Right ventricle myocardium inferior (tissue), 1 donor: ENCODE results near the gene ATF6B. TPM values are rescaled to one million over a fixed set of nuclear protein-coding genes. Genes with fewer than 3 reads are reported as not detected.

Source experiments
- ATAC-seq: fragments of 200-7000 bp; cut with Tn5 transposase; one replicate; pipeline ENCODE4 v1.9.1; 2020; ENCODE audit warnings: mild to moderate bottlenecking, moderate library complexity
- DNase-seq: peaks from one replicate; pipeline ENCODE4 v3.0.0; 2021; ENCODE audit errors: missing footprints
- intact Hi-C: fragments of 100-400 bp; cut with DNase I; formaldehyde crosslinking; loops from one replicate; pipeline ENCODE4 v1.11.0; 2022
- total RNA-seq: library from RNA; stranded (reverse); fragmentation: NEBNext Ultra II Directional; extraction: Animal tissue kit (Norgen Biotek cat#: 25700); gene quantifications from one replicate; pipeline ENCODE4 v1.2.1, GENCODE V29; 2021
- donor health status: DM: no; HTN: yes; CAD: no; lungs with severe emphysema.

ATF6B gene
- total RNA-seq, 1 donor from 2014 or later: 24.4 TPM

DNA sequence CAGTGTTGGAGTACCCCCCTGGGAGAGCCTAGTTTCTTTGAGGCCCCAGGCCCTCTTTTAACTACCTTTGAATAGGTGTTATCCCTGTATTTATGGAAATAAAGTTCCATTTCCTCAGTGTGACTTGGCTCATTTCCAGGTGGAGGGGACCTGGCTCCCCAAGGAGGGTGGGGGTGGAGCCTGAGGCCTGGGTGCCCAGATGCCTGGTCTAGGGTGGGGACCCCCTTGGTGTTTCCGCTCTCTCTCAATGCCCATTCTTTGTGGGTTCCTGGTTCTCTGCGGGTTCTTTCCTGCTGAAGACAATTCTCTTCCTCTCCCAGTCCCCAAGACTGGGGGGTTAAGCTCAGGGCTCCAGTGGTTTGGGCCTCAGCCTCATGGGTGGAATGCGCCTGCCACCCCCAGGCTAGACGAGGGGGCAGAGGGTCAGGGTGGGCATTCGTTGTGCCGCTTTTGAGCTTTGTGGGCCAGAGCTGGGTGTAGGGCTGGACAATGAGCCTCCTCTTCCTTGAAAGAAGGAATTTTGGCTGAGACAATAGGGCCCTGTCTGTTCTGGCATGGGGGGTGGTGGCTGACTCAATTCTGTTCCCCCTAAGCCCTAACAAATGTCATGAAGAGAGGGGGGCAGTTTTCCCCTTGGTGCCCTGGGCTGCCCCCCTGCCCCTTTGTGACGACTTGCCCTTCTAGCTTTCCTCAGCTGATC lies 35.7 kb upstream of the ATF6B start:
- DNase-seq (no peak), ATAC-seq (peak; percentile 14)
- intact Hi-C loops: no loop called here

DNA sequence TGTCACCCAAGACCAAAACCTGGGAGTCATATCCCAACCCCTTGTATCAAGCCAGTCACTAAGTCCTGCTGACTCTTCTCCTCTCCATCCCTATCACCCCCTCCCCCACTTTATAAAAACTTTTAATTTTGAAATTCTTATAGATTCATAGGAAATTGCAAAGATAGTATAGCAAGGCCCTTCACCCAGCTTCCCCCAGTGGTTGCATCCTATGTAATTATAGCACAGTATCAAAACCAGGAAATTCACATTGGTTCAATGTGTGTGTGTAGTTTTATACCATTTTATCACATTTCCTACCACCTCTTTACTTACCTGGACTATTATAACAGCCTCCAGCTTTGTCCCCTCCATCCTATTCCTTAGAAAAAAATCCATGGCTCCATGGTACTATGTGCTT lies 30.0 kb upstream of the ATF6B start:
- intact Hi-C loops: no loop called here
- ATAC-seq (no peak), DNase-seq (no peak)

DNA sequence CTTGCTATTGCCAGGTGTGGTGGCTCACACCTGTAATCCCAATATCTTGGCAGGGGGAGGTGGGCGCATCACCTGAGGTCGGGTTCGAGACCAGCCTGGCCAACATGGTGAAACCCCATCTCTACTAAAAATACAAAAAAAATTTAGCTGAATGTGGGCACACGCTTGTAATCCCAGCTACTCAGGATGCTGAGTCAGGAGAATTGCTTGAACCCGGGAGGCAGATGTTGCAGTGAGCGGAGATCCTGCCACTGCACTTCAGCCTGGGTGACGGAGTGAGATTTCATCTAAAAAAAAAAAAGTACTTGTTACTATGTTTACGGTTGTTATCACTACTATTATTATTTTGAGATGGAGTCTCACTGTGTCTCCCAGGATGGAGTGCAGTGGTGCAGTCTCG lies 28.8 kb upstream of the ATF6B start:
- ATAC-seq (no peak), DNase-seq (no peak)
- intact Hi-C loops: no loop called here

DNA sequence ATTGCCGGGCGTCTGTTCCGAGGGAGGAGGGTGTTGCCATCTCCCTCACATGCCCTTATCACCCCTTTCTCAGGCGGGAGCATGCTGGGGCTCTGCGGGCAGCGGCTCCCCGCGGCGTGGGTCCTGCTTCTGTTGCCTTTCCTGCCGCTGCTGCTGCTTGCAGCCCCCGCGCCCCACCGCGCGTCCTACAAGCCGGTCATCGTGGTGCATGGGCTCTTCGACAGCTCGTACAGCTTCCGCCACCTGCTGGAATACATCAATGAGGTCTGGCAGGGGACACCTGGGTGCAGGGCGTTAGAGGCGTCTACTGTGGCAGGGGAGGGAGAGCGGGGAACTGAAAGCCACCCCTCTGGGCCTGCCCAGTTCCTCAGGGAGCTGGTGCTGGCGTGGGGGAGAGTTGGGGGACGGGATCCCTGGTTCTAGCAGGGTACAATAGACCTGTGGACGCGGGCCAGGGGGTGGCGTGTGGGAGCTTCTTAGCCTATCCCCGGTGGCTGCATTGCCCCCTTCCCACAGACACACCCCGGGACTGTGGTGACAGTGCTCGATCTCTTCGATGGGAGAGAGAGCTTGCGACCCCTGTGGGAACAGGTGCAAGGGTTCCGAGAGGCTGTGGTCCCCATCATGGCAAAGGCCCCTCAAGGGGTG lies 26.6 kb upstream of the ATF6B start:
- intact Hi-C loops: loop anchor here (1.0 kb wide), 3 partner anchors 22 to 35 kb away; partner anchors contain the start of genes AGPAT1 and FKBPL
- ATAC-seq (peak; percentile 69), DNase-seq (peak; percentile 77)

DNA sequence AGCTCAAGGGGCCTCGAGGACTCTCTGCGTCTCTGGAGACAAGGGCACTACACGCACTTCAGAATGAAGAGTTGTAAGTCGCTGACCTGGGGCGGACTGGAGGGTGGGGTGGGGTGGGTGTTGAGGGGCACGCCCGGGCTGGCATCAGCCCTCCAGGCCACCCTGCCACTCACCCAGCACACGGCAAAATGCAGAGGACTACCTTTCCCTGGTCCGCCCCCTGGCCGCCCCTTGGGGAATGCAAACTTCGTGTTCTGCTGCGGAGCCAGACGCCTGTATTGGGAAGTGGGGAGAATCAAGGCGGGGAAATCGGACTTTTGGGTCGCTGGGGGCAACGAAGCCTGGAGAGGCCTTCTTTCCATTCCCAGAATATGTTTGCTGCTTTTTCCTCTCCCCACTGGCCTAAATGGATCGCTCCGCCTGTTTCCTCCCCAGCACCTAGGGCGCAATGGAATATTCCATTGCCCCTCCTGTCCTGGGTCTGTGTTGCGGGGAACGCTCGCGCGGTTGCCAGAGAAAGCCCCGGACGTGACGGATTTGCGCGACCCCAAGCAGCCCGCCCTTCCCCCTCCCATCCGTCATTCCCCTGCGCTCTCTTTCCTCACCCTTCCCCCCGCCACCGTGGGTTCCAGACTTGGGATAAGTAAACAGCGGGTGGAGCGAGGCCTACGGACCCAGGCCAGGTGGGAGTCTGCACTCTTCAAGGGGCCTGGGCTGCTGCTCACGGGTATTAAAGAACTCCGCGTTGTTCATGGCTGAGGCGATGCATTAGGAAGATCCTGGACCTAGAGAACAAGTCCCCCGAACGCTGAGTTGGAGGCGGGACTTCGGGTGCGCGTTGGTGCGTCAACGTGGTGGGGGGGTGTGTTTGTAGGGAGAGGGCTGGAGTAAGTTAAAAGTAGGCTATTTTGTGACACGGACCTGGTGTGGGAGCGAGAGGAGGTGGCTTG lies 25.8 kb upstream of the ATF6B start, which contains the start of gene PPT2:
PPT2 (plus strand) TSS at position 578 of the 950 bp plus-strand sequence. CDS start 454 bp downstream, outside the sequence.
- intact Hi-C loops: loop anchor here (1.0 kb wide), 3 partner anchors 22 to 35 kb away; partner anchors contain the start of genes AGPAT1 and FKBPL

DNA sequence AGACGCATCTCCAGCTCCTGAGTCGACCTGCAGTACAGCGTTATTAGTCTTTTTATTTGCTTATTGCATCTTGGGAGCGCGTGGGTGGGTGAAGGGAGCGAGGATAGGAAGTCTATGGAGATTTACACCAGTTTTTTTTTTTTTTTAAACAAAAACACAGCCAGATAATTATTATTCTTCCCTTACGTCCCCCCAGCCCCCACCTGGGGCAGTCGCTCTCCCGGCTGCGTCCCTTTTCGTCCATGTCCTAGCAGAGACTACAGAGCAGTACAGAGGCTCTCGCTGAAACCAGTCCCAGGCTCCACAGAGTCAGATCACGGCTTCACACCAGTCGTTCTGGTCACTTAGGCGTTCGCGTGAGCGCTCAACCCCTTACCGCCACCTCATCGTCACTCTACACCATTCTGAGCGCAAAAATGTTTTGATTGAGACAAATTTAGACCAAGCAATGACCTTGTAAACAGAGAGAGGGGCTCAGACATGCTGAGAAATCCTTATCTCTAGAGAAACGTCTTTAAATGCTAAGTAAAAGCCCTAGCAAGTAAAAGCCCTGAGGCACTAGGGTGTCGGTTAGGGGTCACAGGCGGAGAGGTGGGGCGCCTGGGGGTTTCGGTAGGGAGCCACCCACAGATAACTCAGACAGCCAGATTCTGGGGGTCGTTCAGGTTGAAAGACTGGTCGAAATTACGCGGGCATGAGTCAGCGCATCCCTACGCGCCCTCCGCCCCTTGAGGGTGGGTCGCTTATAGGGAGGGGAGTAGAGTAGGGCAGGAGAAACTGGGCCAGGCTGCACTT lies 24.9 kb upstream of the ATF6B start:
- peak; percentile 33 for ATAC-seq
- DNase-seq: no peak
- intact Hi-C loops: no loop called here

More for the DNA sequence above, 25.8 kb upstream of the ATF6B start, which contains the start of gene PPT2:
- ATAC-seq (peak; percentile 92), DNase-seq (peak; percentile 92)

DNA sequence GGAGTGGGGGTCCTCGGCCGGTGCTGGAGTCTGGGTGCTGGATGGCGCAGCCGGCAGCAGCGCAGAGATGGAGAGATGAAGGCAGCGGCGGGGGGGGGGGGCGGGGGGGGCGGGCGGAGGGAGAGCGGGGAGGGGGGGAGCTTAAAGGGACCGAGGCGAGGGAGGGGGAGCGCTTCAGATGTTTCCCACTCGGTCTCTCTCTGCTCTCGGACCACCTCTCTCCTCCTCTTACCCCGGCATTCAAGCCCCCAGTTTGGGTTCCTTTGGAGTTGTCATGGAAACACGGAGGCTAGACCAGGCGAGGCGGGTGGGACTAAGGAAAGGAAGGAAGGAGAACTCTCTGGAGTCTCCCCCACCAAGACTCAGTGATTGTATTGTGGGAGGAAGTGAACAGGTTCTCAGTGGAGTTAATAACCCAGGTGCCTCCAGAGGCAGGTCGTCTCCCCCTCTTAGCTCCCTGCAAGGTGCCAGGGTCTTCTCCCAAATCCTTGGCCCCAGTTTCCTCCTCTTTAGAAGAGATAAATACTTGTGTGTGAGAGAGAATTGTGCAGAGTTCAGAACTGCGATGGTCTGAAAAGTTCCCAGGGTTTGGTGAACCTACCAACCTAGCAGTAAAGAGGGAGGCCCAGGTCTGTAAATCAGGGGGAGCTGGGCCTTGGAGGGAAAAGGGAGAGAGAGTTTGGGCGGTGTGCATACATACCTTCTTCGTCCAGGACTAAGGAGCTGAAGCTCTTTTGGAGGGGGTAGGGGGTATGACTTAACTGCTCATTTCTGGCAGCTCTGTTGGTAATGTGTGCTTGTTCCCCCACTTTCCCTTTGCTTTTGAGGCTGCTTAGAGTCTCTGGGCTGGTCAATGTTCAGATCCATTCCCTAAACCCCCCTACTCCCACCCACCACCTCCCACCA lies 24.1 kb upstream of the ATF6B start, which contains the start of gene PRRT1:
PRRT1 (minus strand) TSS at position 77 of the 906 bp plus-strand sequence. CDS start 112 bp downstream, outside the sequence.
- intact Hi-C loops: no loop called here
- DNase-seq: no peak
- no peak for ATAC-seq

DNA sequence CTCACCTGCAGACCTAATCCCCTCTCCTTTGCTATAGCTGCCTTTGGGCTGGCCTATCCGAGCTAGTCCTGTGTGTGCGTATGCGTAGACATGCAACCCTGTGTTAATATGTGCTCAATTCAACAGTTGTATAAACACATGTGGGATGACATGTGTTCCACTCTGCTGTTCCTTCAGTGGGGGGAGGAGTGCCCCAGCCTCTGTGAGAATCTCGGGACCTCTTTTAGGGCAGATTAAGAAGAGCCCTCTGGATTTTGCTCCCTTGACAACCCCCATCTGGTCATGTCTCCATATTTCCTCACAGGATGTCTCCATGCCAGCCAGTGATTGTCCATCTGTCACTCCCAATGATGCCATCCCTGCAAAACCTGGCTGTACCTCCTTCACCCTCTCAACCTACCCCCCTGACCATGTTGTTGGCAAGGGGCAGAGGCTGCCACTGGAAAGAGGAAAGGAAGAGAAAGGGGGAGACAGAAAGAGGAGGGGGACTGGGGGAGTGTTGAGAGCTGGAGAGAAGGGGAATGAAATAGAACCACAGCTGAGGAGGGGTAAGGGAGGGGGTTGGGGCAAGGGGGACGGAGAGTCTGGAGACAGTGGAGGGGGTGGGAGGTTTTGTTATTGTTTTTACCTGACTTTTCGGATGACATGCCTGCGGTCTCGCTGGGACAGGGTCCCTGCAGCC lies 23.3 kb upstream of the ATF6B start:
- no peak for DNase-seq
- intact Hi-C loops: no loop called here

DNA sequence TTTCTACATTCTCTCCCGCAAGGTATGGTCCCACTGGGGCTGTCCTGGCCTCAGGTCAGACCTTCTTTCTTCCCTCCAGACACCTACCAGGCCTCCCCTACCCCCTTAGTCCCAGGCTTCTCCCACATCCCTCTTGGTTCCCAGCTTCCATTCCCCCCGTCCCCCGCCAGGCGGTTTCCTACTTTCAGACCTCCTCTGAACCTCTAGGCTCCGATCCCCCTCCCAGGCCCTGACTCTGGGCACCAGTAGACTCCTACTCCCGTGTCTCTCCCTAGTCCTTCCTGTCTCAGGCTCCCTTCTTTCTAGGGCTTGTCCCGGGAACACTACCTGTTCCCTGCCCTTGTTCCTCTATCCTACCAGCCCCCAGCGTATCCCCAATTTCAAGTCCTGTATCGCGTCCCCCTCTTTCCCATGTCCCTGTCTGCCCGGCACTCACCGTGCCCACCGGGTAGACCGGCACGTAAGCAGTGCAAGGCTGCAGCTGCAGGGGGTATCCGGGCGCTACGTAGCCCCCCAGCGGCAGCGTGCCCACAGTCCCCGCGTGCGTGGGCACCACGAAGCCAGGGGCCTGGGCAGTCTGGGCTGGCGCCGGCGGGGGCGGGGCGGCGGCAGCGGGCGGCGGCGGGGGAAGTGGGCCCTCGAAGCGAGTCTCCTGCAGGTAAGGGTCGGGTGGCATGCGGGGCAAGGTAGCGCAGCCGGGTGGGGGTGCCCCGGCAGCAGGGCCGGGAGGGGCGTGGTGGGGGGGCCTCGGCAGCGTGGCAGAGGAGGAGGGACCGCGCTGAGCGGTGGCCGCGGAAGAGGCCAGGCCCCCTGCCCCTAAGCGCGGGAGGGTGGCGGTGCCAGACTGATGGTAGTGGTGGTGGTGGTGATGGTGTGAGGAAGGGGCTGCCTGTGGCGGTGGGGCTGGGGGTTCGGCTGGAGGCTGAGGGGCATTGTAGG lies 22.2 kb upstream of the ATF6B start:
- no peak for ATAC-seq
- intact Hi-C loops: no loop called here
- no peak for DNase-seq

More for the DNA sequence above, 23.3 kb upstream of the ATF6B start:
- no peak for ATAC-seq

DNA sequence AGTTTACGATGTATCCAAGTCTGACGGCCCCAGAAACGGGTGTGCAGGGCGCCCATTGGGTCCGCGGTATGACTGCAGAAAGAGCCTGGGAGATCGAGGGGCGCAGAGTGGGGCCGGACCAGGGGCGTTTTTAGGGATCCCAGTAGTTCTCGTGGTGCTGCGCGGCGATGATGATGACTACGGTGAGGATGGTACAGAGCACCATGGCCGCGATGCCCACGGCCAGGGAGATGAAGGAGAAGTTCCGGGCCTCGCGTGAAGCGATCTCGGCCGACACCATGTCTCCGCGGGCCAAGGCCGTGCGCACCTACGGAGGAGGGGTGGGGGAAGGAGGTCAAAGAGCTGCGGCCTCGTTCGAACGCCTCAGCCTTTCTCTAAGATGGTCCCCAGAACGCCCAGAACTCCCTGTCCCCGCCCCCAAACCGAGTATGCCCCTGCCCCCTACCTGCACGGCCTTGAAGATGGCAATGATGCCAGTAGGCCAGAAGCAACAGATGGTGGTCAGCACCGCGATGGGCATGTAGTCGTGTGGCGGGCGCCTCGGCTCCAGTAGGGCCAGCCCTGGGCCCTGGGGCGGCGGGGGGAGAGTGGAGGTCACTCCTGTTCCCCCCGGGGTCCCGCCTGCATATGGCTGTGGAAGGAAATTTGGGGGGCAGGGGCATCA lies 21.2 kb upstream of the ATF6B start:
- DNase-seq: no peak
- intact Hi-C loops: no loop called here

DNA sequence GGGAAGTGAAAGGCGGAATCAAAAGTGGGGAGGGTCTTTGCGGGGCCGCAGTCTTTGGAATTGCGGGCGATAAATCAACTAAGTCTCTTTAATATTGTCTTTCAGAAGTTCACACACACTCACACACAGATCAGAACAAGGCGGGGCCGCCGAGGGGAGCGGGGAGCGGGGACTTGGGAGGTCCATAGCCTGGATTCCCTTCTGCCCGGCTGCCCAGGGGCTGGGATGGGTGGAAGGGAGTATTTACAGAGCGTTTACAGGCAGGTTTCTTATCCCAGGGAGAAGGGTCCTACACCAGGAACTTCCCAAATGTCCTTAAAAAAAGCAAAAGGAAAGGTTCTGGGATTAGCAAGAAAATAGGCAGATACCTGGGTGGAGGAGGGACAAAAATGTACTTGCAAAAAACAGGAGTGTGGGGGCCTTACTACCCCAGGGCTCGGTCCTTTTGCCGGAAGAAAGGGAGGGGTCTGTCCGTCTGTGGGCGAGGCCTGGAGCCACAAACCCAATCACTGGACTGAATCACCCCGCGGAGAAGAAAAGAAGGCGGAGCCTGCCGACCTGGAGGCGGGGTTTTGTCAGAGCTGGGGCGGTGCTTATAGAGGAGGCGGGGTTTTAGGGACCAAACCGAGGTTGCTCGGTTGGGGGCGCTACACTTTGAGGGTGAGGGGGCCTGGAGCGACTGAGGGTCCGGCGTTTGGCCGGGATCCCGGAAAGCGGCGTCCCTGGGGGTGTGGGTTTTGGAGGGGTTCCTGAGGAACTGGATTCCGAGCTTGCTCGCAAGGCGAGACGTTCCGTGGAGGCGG lies 20.4 kb upstream of the ATF6B start:
- intact Hi-C loops: no loop called here
- DNase-seq (peak; percentile 74), ATAC-seq (peak; percentile 20)

More for the DNA sequence above, 21.2 kb upstream of the ATF6B start:
- no peak for ATAC-seq

DNA sequence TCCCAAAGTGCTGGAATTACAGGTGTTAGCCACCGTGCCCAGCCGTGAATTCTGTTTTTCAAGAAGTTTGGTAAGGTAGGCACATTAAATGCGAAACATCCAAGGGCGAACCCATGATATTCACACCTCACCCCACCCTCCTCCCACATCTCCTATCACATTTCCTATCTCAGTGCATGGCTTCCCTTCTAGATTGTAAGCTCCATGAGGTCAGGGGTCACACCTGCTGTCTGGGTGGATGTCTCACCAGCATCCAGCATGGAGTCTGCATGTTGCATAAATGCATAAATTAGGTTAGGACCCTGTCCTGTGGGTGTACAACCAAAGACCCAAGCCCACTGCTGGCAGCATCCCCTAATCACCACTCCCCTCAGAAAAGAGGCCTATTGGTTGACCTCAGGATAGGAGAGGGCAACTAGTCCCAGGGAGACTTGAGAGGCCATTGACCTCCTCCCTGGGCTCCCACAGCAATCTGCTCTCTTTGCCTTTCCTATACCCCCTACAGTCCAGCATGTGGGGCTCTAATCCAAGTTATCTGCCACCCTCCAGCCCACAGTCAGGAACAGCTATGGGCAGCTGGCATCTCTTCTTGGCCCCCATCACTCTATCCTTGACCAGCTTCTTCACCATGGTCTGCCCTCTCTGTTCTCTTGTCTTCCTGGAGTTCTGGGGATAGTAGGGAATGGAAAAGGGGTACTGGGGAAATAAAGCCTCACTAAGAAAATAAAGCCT lies 19.5 kb upstream of the ATF6B start:
- intact Hi-C loops: no loop called here
- DNase-seq (no peak), ATAC-seq (no peak)

DNA sequence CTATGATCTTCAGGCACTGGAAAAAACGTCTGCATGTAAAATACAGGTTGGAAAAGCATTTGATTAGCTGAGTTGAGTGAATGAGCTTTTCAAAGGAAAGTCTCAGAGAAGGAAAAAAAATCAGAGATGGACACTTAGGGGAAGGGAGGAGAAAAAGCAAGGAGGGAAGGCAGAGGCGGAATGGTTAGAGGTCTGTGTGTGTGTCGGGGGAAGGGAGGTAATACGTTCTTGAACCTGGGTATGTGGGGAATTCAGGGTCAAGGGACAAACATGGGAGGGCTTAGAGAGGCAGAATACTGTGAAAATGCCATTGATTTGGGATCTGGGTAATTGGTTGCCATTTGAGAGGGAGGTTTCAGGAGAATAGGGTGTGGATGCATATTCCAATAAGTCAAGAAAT lies 18.6 kb upstream of the ATF6B start:
- DNase-seq (no peak), ATAC-seq (no peak)
- intact Hi-C loops: no loop called here

DNA sequence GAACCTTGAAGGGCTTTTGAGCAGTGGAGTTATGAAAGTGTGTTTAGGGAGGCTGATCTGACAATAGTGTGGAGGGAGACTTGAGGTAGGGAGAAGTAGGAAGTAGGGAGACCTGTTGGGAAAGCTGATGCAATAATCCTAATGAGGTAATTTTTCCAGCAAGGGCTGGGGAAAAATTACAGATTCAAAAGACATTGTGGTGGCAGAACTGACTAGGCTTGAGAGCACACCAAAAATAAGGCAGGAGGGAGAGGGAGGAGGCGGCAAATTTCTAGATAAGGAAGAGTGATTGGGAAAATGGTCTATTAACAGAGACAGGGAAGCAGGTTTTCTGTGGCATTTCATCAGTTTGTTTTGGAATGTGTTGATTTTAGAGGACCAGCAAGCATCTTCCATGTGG lies 18.2 kb upstream of the ATF6B start:
- no peak for ATAC-seq
- DNase-seq: no peak
- intact Hi-C loops: no loop called here
